Umbilical cord (tissue), 2 donors: ENCODE measurements around the gene FARSA. TPM values are rescaled to one million over a fixed set of nuclear protein-coding genes. Genes with fewer than 3 reads are reported as not detected.
A peak's percentile ranks its signal among the peaks of the same experiment; 100 is the strongest.
"Not testable (repeated sequence)": the region's sequence is repeated elsewhere in the genome, so short reads cannot be mapped to it uniquely, and the experiment has no call there.

ENCODE experiments used
- DNase-seq: peaks from one replicate; pipeline ENCODE4 v3.0.0-alpha.2; 2015; ENCODE audit warnings: low spot score
- total RNA-seq: library from RNA; depleted of rRNA; stranded (reverse); fragments of >200 nt; gene quantifications from one replicate; pipeline ENCODE4 v1.2.3, GENCODE V29; 2014; ENCODE audit warnings: low replicate concordance; ENCODE audit not compliant: insufficient read depth

The FARSA gene
- total RNA-seq, 1 donor from 2014 or later = 40.0 TPM

- DNase-seq = no peak
Observed at GRCh38 chr19:12953799-12954611, 20.5 kb upstream of the FARSA start.

DNA sequence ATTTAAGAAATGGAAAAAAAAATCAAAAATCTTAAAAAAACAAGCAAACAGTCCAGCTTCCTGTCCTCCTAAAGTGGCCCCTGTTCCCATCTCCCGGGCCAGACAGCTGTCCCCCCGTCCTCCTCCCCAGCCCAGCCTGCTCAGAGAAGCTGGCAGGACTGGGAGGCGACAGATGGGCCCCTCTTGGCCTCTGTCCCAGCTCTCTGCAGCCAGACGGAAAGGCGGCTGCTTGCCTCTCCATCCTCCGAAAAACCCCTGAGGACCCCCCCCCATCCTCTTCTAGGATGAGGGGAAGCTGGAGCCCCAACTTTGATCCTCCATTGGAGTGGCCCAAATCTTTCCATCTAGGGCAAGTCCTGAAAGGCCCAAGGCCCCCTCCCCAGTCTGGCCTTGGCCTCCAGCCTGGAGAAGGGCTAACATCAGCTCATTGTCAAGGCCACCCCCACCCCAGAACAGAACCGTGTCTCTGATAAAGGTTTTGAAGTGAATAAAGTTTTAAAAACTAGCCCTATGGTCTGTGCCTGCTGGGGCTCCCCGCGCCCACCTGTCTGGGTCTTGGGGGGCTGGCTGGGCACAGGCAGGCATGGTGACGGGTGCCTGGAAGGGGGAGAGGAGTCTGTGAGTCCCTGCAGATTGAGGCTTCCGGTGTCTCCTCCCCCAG is 19.8 kb upstream of the FARSA start:
- peak; percentile 55 for DNase-seq

DNA sequence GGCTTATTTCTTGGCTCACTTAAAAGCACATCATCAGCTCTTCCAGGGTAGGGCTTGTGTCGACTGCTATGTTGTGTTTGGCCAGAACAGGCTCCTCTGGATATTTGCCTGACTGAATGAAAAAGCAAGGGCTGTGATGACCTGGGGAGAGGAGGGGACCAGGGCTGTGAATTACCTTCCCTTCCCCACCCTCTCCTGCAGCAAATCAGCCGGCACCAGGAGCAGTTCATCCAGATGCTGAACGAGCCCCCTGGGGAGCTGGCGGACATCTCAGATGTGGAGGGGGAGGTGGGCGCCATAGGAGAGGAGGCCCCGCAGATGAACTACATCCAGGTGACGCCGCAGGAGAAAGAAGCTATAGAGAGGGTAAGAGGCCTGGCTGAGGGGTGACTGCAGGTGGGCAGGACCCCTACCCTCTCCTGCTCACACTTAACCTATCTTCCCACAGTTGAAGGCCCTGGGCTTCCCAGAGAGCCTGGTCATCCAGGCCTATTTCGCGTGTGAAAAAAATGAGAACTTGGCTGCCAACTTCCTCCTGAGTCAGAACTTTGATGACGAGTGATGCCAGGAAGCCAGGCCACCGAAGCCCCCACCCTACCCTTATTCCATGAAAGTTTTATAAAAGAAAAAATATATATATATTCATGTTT is 19.1 kb upstream of the FARSA start:
- DNase-seq = peak; percentile 54

- DNase-seq = not testable (repeated sequence)
Observed at GRCh38 chr19:12952050-12952449, 18.5 kb upstream of the FARSA start.

- DNase-seq = no peak
Observed at GRCh38 chr19:12949363-12950283, 16.1 kb upstream of the FARSA start.

DNA sequence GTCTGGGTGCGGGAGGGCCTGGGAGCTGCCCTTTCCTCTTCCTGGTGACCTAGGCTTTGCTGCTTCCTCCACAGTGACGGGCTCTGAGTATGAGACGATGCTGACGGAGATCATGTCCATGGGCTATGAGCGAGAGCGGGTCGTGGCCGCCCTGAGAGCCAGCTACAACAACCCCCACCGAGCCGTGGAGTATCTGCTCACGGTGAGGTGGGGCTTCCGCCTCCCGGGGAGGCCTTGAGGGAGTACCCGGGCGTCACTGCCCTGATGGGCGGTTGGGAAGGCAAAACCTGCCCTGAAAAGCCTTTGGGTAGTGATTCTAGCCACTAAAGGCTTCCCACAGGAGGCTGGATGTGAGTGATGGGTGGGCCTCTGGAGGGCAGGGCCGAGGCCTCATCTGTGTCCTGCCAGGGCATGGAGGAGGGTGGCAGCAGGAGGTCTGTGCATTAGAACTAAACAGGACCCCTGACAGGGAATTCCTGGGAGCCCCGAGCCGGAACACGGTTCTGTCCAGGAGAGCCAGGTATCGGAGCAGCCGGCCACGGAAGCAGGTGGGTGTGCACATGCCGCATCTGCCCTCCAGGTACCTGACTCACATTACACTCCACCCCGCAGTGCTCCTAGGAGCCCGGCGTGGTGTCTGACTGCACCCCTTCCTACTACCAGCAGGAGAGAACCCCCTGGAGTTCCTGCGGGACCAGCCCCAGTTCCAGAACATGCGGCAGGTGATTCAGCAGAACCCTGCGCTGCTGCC is 15.3 kb upstream of the FARSA start:
- DNase-seq = no peak

DNA sequence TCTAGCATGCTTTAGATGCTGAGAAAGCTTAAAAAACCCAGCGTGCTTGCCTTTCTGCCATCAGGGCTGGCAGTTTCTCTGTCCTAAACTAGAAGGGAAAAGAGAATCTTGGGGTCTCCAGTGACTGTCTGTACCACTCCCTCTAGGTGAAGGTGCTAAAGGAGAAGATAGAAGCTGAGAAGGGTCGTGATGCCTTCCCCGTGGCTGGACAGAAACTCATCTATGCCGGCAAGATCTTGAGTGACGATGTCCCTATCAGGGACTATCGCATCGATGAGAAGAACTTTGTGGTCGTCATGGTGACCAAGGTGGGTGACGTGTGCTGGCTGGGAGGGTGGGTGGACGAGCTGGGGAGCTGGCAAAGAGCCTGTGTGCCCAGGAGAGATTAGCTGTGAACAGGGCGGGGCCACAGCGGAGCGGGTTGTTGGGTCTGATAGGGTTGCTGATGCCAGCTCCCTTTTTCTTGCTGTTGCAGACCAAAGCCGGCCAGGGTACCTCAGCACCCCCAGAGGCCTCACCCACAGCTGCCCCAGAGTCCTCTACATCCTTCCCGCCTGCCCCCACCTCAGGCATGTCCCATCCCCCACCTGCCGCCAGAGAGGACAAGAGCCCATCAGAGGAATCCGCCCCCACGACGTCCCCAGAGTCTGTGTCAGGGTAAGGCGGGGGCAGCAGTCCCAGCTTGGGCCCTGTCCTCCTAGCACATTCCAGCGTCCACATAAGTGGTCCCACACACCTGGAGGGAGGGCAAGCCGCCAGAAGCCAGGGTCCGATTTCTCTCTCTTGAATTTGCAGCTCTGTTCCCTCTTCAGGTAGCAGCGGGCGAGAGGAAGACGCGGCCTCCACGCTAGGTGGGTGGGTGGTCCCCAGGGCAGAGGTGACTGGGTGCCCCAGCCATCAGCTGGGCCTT is 14.4 kb upstream of the FARSA start:
- DNase-seq = no peak

DNA sequence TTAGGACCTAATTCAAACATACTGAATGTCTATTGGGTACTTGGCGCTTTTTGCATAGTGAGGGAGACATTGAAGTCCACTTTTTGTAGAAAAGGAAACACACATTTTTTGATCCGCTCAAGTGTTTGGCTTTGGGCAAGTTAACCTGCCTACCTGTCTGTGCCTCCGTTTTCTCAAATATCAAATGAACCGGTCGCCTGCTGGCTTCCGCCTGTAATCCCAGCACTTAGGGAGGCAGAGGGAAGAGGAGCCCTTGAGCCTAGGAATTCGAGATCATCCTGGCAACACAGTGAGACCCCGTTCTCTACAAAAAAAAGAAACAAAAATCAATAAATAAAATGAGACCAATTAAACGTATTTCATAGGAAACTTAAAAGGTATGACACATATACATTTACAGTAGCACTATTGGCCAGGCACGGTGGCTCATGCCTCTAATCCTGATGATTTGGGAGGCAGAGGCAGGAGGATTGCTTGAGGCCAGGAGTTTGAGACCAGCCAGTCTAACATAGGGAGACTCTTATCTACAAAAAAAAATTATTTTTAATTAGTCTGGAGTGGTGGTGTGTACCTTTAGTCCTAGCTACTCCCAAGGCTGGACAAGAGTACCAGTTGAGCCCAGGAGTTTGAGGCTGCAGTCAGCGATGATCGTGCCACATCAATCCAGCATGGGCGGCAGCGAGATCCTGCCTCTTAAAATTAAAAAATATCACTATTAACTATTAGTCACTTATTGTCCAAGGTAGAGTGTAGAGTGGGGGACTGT is 13.4 kb upstream of the FARSA start:
- DNase-seq = no peak

DNA sequence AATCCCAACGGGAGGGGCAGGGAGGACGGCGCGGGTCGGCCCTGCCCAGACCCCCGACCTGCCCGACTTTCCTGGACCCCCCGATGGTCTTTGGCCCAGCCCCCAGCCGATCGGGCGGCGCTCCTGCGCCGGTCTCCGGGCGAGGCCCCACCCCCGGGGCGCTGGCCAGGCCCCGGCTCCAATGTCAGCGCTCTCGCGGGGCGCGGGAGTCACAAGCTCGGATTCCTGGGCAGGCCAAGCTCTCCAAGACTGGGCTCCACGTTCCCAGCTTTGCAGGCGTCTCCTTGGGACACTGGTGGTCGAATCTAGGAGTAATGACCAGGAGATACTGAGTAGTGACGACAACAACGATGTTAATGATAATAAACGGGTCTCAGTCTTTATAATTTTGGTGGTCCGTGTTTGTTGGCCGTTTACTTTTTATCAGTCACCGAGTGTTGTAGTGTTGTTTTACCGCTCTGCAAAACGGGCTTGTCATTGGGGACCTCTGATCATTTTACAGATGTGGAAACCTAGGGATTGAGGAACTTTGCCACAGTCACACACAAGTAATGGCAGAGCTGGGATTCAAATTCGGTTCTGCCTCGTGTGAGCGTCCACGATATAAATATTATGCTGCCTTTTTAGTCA is 12.7 kb upstream of the FARSA start:
- peak; percentile 81 for DNase-seq

GRCh38 chr19:12945479-12946091 is 12.1 kb upstream of the FARSA start, which contains the start of gene RAD23A:
TSS of gene RAD23A (plus strand) at chr19:12945862. CDS start at chr19:12945949, 87 bp downstream.
- peak; percentile 98 for DNase-seq

GRCh38 chr19:12944104-12944674 is 10.7 kb upstream of the FARSA start:
- DNase-seq = no peak

DNA sequence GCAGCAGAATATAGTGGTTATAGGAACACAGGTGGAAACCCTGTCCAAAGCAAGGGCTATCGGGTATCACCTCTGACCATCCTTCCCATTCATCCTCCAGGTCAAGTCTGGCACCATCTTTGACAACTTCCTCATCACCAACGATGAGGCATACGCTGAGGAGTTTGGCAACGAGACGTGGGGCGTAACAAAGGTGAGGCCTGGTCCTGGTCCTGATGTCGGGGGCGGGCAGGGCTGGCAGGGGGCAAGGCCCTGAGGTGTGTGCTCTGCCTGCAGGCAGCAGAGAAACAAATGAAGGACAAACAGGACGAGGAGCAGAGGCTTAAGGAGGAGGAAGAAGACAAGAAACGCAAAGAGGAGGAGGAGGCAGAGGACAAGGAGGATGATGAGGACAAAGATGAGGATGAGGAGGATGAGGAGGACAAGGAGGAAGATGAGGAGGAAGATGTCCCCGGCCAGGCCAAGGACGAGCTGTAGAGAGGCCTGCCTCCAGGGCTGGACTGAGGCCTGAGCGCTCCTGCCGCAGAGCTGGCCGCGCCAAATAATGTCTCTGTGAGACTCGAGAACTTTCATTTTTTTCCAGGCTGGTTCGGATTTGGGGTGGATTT is 10.0 kb upstream of the FARSA start:
- DNase-seq = no peak

- DNase-seq = no peak
Observed at GRCh38 chr19:12940897-12941296, 7.4 kb upstream of the FARSA start.

DNA sequence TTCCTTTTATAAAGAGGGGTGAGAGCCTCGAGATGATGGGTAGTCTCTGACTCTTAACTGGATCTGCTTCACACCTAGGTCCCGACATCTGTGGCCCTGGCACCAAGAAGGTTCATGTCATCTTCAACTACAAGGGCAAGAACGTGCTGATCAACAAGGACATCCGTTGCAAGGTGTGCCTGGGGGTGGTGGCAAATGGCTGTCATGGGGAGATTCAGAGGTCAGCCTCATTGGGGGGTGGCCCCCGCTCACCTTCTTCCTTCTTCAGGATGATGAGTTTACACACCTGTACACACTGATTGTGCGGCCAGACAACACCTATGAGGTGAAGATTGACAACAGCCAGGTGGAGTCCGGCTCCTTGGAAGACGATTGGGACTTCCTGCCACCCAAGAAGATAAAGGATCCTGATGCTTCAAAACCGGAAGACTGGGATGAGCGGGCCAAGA is 6.5 kb upstream of the FARSA start:
- no peak for DNase-seq

- no peak for DNase-seq
Observed at GRCh38 chr19:12938779-12939601, 5.5 kb upstream of the FARSA start.
